SHP77 (cell line): ENCODE results near the gene TMEM18.
"Not testable (repeated sequence)": the region's sequence is repeated elsewhere in the genome, so short reads cannot be mapped to it uniquely, and the experiment has no call there.

Source experiments
- DNase-seq, 2 experiments: peaks; one replicate each; lab custom pipeline; 2025; lab: John Stamatoyannopoulos, UW

Gene TMEM18

GRCh38 chr2:677056-677958 is at the start of gene TMEM18:
Gene TMEM18 (minus strand): TSS chr2:677406. CDS start chr2:677345, 61 bp downstream.
- DNase-seq: peak; percentile 99

GRCh38 chr2:726169-726568 is 49.0 kb upstream of the TMEM18 start:
- DNase-seq: no peak

GRCh38 chr2:725468-725867 is 48.3 kb upstream of the TMEM18 start:
- no peak for DNase-seq

- no peak for DNase-seq
These were observed 46.6 kb upstream of the TMEM18 start for GRCh38 chr2:723761-724160.

- DNase-seq: no peak
These were observed 43.6 kb upstream of the TMEM18 start for GRCh38 chr2:720842-721241.

GRCh38 chr2:719734-720133 is 42.5 kb upstream of the TMEM18 start:
- DNase-seq: no peak

GRCh38 chr2:719191-719590 is 42.0 kb upstream of the TMEM18 start:
- DNase-seq: no peak

- no peak for DNase-seq
These were observed 40.5 kb upstream of the TMEM18 start for GRCh38 chr2:717661-718060.

GRCh38 chr2:715854-716560 is 38.8 kb upstream of the TMEM18 start:
- DNase-seq: peak in 1 of 2 experiments; percentile 20

GRCh38 chr2:715038-715437 is 37.8 kb upstream of the TMEM18 start:
- DNase-seq: no peak

GRCh38 chr2:714005-714741 is 37.0 kb upstream of the TMEM18 start:
- peak; percentile 71 to 81 for DNase-seq

GRCh38 chr2:710867-711665 is 33.9 kb upstream of the TMEM18 start:
- DNase-seq: no peak

GRCh38 chr2:709138-709765 is 32.0 kb upstream of the TMEM18 start:
- no peak for DNase-seq

- DNase-seq: no peak
These were observed 31.5 kb upstream of the TMEM18 start for GRCh38 chr2:708667-709066.

- no peak for DNase-seq
These were observed 28.8 kb upstream of the TMEM18 start for GRCh38 chr2:705971-706511.

- DNase-seq: not testable (repeated sequence)
These were observed 25.6 kb upstream of the TMEM18 start for GRCh38 chr2:702765-703164.

- no peak for DNase-seq
These were observed 19.9 kb upstream of the TMEM18 start for GRCh38 chr2:696999-697627.

- no peak for DNase-seq
These were observed 19.3 kb upstream of the TMEM18 start for GRCh38 chr2:696463-696862.

GRCh38 chr2:694906-695510 is 17.8 kb upstream of the TMEM18 start:
- DNase-seq: peak; percentile 42 to 59

- DNase-seq: peak in 1 of 2 experiments; percentile 10
These were observed 17.0 kb upstream of the TMEM18 start for GRCh38 chr2:694174-694573.
